GM19328 (cell line): ENCODE measurements around the gene PARVG.

Experiments
- ATAC-seq: cut with Tn5 transposase; IDR thresholded peaks from one replicate; pipeline ENCODE4 v1.9.1; 2021; ENCODE audit warnings: mild to moderate bottlenecking, moderate library complexity; ENCODE audit not compliant: unreplicated experiment

The PARVG gene

DNA sequence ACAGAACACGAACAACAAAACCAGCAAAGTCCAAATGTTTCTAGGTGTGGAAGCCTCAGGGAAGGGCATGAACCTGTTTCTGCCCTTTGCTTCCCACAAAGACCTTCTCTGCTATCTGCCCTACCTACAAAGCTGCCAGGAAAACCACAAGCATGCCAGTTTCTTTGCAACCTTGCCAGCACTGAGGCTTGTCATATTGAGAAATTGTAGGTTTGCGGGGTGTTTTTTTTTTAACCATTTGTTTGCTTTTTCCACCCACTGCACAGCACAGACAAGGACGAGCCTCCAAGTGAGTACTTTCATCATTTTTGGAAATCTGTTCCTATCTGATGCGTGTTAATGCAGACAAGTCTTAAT is 12.8 kb downstream of the PARVG start:
- ATAC-seq: no peak

DNA sequence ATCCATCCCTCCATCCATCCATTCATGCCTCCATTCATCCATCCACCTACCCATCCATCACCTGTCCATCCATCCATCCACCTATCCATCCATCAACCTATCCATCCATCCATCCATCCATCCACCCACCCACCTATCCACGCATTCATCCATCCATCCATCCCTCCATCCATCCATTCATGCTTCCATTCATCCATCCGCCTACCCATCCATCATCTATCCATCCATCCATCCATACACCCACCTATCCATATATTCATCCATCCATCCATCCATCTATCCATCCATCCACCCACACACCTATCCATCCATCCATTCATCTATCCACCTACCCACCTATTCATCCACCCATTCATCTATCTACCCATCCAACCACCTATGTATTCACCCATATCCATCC is 13.8 kb downstream of the PARVG start:
- no peak for ATAC-seq

DNA sequence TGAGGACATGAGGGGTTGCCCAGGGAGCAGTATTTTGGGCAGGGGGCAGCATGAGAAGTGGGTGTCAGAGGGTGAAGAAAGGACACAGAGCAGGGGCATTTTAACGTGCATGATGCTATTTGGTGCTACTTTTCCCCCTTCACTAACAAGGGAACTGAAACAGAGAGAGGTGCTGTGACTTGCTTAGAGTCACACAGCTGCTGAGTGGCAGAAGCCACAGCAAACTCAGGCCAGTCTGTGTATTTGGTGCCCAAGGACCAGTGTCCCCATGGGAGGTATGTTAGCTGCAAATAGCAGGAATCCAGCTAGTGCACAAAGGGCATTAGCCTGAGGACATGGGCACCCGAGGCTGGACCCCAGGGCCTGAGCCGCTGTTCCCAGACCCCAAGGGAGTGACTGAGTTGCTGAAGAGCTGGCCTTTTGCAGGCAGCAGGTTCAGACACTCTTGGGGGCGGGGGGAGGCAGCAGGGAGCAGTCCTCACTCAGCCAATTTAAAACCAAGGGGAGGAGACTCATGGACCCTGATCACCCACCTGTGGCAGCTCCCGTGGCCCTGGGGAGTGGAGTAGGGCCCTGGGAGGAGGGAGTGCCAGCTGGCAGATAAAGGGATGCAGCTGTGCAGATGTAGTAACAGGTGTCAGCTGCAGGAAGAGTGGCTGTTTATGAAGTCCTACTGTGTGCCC is 14.6 kb downstream of the PARVG start:
- no peak for ATAC-seq

DNA sequence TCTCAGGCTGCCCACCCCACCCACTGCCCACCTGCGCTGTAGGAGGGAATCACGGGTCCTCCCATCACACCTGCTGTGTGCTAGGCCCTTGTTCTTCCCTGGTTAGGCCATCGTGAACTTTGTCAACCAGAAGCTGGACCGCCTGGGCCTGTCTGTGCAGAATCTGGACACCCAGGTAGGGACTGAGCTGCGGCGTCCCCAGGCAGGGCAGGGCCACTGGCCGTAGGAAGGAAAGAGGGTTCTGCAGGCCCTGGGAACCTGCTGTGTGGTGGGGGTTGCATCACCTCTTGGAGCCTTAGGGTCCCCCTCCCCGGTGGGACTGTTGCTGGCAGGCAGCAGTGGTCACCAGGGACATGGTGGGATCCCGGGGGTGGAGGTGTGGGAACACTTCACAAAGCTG is 15.5 kb downstream of the PARVG start:
- no peak for ATAC-seq

DNA sequence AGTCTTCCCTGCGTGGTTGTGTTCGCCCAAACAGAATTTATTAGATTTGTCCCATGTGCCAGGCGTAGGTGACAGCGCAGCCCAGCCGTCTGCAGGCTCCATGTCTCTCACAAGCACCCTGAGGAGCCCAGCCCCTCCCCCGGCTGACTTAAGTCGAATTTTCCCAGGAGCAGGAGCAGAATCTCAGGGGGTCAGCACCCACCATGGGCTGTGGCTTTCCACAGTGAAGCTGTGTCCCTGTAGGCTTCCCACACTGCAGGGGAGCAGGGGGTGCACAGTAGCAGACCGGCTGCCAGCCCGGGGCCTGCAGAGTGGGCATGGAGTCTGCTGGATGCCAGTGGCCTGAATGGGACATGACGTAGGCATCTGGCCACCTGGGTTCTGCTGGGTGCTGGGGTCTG is 16.0 kb downstream of the PARVG start:
- no peak for ATAC-seq

DNA sequence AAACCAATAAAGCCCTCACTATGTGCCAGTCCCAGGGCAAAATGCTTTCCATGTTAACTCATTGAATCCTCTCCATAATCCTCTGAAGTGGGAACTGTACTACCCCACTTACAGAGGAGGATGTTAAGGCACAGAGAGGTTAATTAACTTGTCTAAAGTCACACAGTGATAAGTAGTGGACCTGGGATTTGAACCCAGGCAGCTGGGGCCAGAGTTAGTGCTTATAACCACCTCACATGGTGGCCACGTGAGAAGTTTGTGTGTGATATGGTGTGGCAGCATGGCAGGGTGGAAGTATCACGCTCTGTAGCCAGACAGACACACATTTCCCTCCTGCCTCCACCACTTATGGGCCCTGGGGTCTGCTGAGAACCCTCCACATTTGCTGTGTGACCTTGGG is 16.5 kb downstream of the PARVG start:
- no peak for ATAC-seq

DNA sequence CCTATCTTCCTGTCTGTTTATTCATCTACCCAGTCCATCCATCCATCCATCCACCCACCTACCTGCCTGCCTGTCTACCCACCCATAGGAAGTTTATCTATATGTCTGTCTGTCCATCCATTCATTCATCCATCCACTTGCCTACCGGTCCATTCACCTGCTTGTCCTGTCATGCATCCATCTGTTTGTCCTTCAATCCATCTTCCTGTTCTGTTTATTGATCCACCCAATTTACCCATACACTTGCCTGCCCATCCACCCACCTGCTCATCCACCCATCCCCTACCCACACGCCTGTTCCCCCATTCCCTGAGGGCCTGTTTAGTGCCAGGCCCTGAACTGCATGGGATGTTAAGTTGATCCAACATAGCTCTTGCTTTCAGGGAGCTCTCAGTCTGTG is 18.4 kb downstream of the PARVG start:
- no peak for ATAC-seq

DNA sequence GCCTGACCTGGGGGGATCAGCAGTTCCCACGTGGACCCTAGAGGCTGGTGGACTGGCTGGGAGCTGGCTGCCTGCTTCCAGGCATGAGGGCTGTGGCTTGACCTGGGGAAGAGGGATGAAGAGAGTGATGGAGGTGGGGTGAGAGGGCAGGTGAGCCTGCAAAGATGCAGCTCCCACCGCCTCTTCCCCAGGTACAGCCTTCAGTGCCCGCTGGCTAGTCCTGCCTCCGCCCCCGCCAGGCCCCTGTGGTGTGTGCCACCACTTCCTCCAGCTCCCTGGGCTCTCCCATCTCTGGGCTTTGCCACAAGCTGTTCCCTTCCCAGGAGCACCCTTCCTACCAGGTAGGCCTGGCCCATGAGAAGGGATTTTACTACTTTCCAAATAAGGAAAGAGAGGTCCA is 19.1 kb downstream of the PARVG start:
- ATAC-seq: no peak

DNA sequence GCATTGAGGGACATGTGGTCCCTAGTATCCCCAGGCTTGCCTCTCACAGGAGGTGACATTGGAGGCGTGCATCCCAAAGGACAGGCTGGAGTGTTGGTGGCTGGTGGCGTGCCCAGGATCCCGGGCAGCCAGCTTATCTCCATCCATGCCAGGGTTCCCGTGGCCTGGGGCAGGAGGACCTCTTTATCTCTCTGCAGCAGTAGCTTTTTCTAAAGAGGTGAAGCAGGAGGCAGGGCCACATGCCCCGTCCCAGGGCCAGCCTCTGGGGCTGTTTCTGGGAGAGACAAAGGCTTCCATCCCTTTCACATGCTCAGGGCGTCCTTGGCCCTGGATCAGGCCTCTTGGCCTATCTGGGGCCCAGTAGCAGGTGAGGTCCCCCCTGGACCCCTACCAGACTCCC is 19.7 kb downstream of the PARVG start:
- ATAC-seq: no peak

DNA sequence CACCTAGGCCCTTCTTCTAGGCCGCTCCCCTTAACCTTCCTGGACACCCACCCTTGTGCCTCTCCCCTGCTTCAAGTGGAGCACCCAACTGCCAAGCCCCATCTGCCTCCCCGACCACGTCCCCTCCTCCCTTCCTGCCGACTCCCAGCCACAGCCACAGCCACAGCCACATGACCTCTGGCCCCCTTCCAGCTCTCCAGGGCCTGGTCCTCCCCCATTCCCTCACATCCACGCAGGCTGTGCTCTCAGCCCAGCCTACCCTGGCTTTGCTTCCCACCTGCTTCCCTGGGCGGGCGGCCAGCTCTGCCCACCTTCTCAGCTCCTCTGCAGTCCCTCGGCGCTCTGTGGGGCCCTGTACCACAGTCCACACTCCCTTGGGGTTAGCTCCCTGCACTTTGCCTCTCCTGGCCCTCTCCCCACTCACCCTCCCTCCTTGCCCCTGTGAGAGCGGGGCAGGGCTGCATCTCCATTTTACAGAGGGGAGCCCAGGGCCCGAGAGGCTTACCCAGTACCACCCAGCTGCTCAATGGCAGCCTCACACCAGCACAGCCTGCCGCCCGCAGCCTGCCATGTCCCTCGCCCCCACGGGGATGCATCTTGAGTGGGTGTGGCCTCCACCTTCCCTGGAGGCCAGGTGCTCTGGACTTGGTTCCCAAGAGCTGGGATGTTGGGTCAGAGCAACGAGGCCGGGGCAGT is 20.3 kb downstream of the PARVG start:
- ATAC-seq: no peak

DNA sequence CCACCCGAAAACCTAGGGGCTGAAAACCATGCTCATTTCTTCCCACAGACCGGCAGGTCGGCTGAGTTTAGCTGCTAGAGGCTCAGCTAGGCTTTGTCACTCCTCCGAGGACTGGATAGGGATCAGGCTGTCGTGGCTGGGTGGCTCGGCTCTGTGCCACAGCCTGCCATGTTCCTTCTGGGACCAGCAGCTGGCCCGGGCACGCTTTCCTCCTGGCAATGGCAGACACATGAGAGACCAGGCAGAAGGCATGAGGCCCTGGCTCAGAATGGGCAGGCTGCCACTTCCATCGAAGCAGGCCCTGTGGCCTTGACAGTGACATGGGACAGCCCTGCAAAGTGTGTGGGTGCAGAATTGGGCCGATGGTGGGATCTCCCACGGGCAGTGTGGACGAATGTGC is 20.9 kb downstream of the PARVG start:
- no peak for ATAC-seq

DNA sequence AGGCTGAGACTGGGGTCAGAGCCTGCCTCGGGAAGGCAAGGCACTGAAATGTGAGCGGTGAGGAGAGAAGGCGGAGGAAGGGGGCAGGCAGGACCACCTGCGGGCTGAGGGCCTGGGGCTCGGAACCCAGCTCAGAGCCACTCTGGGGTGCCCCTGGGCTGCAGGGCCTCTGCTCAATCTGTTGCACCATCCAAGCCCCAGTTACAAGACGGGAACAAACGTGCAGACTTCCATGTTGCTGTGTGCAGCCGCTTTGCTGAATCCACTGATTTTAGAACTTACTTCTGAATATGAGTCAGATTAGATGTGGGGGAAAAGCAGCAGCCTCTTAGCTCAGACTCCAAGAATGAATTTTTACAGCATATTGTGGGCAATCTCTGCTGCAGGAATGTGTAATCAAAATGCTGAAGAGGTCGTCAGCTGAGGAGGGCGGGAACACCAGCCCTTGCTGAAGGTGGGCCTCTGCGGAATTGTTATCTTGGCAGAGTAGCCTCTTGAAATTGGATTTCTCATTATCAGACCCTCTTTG is 21.6 kb downstream of the PARVG start:
- no peak for ATAC-seq

DNA sequence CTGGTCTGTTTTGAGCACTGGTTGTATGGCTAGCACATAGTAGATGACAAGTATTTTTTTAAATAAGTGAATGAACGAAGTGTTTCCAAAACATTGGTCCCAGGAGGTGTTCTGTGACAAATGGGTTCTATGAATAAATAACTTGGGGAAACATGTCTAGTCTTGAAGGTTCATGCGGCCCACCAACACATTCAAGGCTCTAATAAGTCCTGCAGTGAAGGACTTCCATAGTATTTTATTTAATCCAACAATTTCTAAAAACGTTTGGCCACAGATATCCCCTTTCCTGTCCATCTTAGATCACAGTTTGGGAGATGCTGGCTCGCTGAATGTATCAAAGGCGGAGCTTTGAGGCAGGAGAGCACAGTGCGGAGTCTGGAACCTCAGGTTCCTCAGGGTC is 22.5 kb downstream of the PARVG start:
- ATAC-seq: no peak

DNA sequence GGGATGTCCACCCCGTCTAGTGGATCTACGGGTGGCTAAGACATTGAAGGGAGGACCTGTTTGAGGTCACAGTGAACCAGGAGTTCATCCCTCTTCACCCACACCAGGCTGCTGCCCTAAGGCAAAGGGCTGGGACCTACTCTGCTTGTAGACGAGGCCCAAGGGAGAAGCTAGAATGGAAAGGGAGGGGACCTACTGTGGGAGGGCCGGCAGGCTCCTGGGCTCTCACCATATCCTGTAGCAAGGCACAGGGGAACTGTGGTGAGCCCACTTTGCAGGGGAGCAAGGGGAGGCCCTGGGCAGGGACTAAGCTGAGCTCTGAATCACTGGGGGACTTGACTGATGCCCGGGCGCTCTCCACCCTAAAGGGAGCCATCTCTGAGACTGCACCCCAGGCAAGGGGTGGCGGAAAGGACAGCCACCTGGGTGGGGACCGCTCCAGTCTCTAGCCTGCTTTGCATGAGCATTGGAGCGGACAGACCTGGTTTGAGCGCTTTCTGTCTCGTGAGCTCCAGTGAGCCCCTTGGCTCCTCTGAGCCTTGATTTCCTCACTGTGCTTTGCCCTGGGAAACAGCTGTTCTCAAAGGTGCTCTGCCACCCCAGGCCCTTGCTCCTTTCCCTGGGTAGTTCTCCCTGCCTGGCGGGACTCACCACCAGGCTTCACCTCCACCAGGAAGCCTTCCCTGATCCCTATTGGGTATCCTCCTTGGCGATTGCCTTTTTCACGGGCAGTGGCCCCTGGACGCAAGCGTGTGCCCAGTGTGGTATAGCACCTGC is 24.2 kb downstream of the PARVG start:
- no peak for ATAC-seq

DNA sequence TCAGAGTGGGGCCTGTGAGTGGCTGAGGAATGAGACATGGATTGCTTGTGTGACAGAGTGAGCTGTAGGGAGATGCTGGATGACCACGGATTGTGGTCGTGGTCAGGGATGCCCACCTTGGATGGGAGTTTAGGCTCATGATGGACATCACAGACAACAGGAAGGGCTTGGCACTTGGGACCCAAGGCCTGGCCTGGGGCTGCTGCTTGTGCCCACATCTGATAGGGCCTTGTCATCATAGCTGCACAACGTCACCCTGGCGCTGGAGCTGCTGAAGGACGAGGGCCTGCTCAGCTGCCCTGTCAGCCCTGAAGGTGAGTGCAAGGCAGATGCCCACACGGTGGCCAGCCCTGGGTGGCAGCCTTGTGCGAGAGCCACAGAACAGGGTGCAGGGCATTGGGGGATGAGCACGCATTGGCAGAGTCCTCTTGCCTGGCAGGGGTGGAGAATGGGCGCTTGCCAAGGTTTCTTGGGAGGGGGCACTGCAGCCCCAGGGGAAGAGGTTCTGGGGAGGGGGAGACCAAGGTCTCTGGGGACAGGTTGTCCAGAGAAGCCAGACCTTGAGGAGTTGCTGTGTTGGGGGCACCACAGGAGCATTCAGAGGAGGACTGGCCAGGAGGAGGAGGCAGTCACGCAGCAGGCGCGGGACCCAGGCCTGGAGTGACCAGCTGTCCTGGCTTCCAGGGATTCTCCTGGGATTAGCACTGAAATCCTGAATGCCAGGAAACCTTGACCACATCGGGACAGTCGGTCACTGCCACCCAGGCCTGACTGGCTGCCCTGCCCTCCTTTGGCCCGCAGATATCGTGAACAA is 25.0 kb downstream of the PARVG start:
- no peak for ATAC-seq

DNA sequence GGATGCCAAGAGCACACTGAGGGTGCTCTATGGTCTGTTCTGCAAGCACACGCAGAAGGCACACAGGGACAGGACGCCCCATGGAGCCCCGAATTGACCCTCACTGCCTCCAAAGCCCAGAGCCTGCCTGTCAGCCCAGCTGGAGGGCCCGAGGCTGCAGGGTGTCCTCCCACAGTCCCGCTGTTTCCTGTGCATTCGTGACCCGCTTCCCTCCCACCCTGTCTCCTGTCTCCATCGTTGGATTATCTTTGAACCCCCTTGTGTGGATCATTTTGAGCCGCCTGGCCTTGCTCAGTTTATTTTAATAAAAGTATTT is 25.6 kb downstream of the PARVG start:
- ATAC-seq: no peak

DNA sequence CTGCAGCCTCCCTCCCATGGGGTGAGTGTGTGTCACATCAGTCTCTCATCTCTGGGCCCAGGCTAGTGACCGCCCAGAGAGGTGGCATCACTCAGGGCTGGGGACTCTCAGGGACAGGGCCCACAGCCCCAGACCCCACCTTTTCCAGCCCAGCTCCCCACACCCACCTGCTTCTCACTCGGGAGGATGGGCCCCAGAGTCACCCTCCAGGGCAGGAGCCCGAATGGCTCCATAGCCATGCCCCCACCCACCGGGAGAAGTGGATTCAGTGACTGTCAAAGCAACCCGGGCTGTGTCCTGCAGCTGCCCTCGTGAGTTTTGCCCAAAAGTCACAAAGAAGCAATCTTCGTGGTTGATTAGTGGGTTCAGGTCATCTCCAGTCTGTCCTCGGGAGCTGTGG is 26.0 kb downstream of the PARVG start:
- no peak for ATAC-seq

DNA sequence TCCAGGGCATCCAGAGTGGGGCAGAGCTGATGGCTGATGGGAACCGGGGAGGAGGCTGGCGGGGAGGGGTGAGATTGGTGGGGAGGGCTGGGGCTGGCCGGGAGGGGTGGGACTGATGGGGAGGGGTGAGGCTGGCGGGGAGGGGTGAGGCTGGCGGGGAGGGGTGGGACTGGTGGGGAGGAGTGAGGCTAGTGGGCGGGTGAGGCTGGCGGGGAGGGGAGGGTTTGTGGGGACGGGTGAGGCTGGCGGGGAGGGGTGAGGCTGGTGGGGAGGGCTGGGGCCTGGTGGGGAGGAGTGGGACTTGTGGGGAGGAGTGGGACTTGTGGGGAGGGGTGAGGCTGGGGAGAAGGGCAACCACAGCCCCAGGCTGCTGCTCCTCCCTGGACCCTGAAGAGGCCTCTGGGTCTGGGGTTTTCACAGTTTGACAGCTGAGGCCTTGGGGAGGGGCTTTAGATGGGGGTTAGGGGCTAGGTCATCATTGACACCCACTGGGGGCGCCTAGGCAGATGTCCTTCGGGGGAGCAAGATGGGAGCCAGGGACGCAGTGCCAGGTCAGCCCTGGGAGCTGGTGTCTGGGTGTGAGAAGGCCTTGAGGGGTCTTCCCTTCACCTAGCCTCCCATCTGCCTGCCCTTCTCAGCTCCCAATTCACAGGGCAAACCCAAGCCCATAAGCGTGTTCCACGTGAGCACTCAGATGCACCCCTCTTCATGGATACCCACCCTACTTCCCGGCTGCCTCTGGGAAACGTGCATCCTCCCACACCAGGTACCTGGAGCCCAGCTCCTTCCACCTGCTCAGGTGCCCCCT is 26.7 kb downstream of the PARVG start:
- no peak for ATAC-seq

DNA sequence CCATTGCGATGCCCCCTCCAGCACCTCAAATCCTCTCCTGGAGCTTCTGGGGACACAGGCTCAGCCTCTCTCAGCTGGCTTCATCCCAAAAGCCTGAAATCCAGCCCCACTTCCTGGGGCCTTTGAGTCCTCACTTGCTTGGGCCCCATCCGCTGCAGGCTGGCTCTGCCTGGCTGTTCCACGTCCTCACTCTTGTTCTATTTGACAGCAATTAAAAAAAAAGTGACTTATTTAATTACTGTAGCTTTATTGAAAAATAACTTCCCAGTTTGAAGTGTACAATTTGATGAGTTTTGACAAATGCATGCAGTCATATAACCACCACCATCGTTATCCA is 27.2 kb downstream of the PARVG start:
- no peak for ATAC-seq

DNA sequence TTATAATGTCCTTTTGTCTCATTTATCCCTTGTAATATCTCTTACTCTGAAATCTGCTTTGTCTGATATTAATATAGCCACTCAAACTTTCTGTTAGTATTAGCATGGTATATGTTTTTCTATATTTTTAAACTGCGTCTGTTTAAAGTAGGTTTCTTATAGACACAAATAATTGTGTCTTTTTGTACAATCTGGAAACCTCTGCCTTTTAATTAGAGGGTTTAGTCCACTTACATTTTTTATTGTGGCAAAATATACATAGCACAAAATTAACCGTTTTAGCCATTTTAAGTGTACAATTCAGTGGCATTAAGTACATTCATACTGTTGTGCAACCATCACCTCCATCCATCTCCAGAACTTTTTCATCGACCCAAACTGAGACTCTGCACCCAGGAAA is 28.6 kb downstream of the PARVG start:
- ATAC-seq: no peak

DNA sequence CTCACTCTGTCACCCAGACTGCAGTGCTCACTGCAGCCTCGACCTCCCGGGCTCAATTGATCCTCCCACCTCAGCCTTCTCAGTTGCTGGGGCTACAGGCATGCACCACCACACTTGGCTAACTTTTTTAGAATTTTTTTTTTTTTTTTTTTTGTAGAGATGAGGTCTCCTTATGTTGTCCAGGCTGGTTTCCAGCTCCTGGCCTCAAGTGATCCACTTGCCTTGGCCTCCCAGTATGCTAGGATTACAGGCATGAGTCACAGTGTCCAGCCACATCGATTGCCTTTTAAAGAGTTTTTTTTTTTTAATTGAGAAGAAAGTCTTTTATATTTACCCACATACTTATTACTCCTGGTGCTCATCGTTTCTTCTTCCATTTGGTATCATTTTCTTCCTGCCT is 30.0 kb downstream of the PARVG start:
- ATAC-seq: no peak
